A673 (cell line): ENCODE results near the gene DDX56. TPM values are rescaled to one million over a fixed set of nuclear protein-coding genes. Genes with fewer than 3 reads are reported as not detected.

Source experiments
- BruUV-seq: library from RNA; stranded (reverse); fragments of 400-500 nt; replicated peaks from 2 replicates; lab custom pipeline; 2021; lab: Mats Ljungman, UMichigan
- CTCF ChIA-PET: fragments of 300-600 bp; sonication (Branson Sonifier 250); formaldehyde crosslinking; loops from one replicate; lab custom pipeline; 2022; ENCODE audit warnings: antibody characterized with exemption; lab: Charles Lee
- POLR2A ChIA-PET: fragments of 300-600 bp; sonication (Branson Sonifier 250); formaldehyde crosslinking; loops from one replicate; lab custom pipeline; 2022; ENCODE audit warnings: antibody characterized with exemption; ENCODE audit not compliant: low non-redundant PET; lab: Charles Lee
- DNase-seq: peaks from one replicate; pipeline ENCODE4 v3.0.0-alpha.2; 2015; ENCODE audit warnings: low spot score
- H3K27ac ChIP-seq: fragments of 200-600 bp; sonication (generic); 2 replicates; pipeline ENCODE4 v1.5.1; 2016; ENCODE audit warnings: mixed run types, low read depth, mild to moderate bottlenecking, mixed read lengths, antibody characterized with exemption, low read length; ENCODE audit not compliant: poor library complexity, severe bottlenecking
- H3K27me3 ChIP-seq: fragments of 200-600 bp; sonication (generic); replicated peaks from 2 replicates; pipeline ENCODE4 v1.6.1; 2017; ENCODE audit warnings: mixed run types, low read depth, mild to moderate bottlenecking, mixed read lengths, antibody characterized with exemption, low read length; ENCODE audit not compliant: insufficient read depth, poor library complexity
- H3K36me3 ChIP-seq: fragments of 200-600 bp; sonication (generic); 2 replicates; pipeline ENCODE4 v1.6.1; 2016; ENCODE audit warnings: mixed run types, mild to moderate bottlenecking, mixed read lengths, antibody characterized with exemption, low read length; ENCODE audit not compliant: insufficient read depth, poor library complexity, severe bottlenecking
- H3K4me1 ChIP-seq: fragments of 200-600 bp; sonication (generic); 2 replicates; pipeline ENCODE4 v1.6.1; 2017; ENCODE audit warnings: mixed run types, mild to moderate bottlenecking, mixed read lengths, antibody characterized with exemption, low read length; ENCODE audit not compliant: insufficient read depth, poor library complexity, severe bottlenecking
- H3K4me3 ChIP-seq: fragments of 200-600 bp; sonication (generic); 2 replicates; pipeline ENCODE4 v1.5.1; 2016; ENCODE audit warnings: low read depth, mixed run types, mild to moderate bottlenecking, mixed read lengths, low read length; ENCODE audit not compliant: poor library complexity, severe bottlenecking
- H3K9me3 ChIP-seq: fragments of 200-600 bp; sonication (generic); 2 replicates; pipeline ENCODE4 v1.6.1; 2016; ENCODE audit warnings: mixed run types, low read depth, mild to moderate bottlenecking, mixed read lengths, antibody characterized with exemption, low read length; ENCODE audit not compliant: poor library complexity, severe bottlenecking
- CTCF ChIP-seq: fragments of 300-800, 200-600 bp; sonication (generic); conservative IDR thresholded peaks from 2 replicates; pipeline ENCODE4 v1.5.1; 2017; ENCODE audit warnings: low read depth, mild to moderate bottlenecking, antibody characterized with exemption, low read length, moderate library complexity, mixed read lengths
- EZH2 ChIP-seq: fragments of 200-600 bp; sonication (generic); IDR thresholded peaks from 2 replicates; pipeline ENCODE4 v1.6.1; 2017; ENCODE audit warnings: borderline replicate concordance, low read depth, mild to moderate bottlenecking, mixed read lengths, antibody characterized with exemption, low read length; ENCODE audit not compliant: poor library complexity, severe bottlenecking
- intact Hi-C: fragments of 100-400 bp; cut with micrococcal nuclease; formaldehyde crosslinking; loops from one replicate; pipeline ENCODE4 v1.10.0; 2022; ENCODE audit not compliant: unreplicated experiment
- total RNA-seq: library from RNA; stranded (reverse); gene quantifications from 2 replicates; pipeline ENCODE4 v1.2.3, GENCODE V29; 2021

DDX56 gene
- total RNA-seq, 1 experiment from 2014 or later = 147 TPM

GRCh38 chr7:44581879-44582603 is 8.3 kb upstream of the DDX56 start, which contains the start of gene TMED4:
TMED4 (minus strand) TSS chr7:44582231; CDS start chr7:44582206, 25 bp downstream.
- Histone ChIP-seq H3K27ac (peak within 1 kb of the TSS; percentile 92), H3K36me3 (peaks cover 30% of the 10 kb centered on the region), H3K9me3 (no peaks in the 10 kb centered on the region), H3K4me3 (peak within 1 kb of the TSS; percentile 88), H3K4me1 (peaks cover 6% of the 10 kb centered on the region), H3K27me3 (no peaks in the 10 kb centered on the region)
- ChIA-PET POLR2A (no interaction called here), CTCF (no interaction called here)
- no peak for TF ChIP-seq CTCF
- TF ChIP-seq EZH2 = no peak
- no TSS peak for BruUV-seq
- intact Hi-C loops = loop anchor here (2.0 to 5.0 kb wide), 2 partner anchors 25 to 215 kb away; partner anchors contain the start of genes OGDH and PPIA
- DNase-seq = peak; percentile 99

GRCh38 chr7:44580945-44581878 is 7.5 kb upstream of the DDX56 start:
- Histone ChIP-seq H3K27me3 (no peaks in the 10 kb centered on the region), H3K36me3 (peaks cover 30% of the 10 kb centered on the region), H3K4me1 (peaks cover 6% of the 10 kb centered on the region), H3K9me3 (no peaks in the 10 kb centered on the region), H3K4me3 (peak overlapping the region; percentile 88), H3K27ac (peak overlapping the region; percentile 92)
- TF ChIP-seq CTCF (no peak), EZH2 (no peak)
- BruUV-seq = no TSS peak
- no peak for DNase-seq
- ChIA-PET CTCF (no interaction called here), POLR2A (no interaction called here)
- intact Hi-C loops = loop anchor here (5.0 kb wide), 1 partner anchor 216 kb away; the partner anchor contains the start of gene PPIA

GRCh38 chr7:44576228-44576627 is 2.5 kb upstream of the DDX56 start:
- POLR2A ChIA-PET = no interaction called here
- TF ChIP-seq EZH2 (no peak), CTCF (no peak)

More at GRCh38 chr7:44576228-44576627, 2.5 kb upstream of the DDX56 start:
- peaks cover 52% of the 10 kb centered on the region for H3K36me3 ChIP-seq
- H3K27me3 ChIP-seq = no peaks in the 10 kb centered on the region
- intact Hi-C loops = no loop called here
- no peaks in the 10 kb centered on the region for H3K9me3 ChIP-seq
- no peak overlapping the region for H3K4me3 ChIP-seq
- BruUV-seq = no TSS peak
- no peak overlapping the region for H3K27ac ChIP-seq
- peaks cover 15% of the 10 kb centered on the region for H3K4me1 ChIP-seq
- no peak for DNase-seq
- CTCF ChIA-PET = no interaction called here
